Kidney (tissue), 14 donors: Measurements from ENCODE around the gene MMAB. TPM values are rescaled to one million over a fixed set of nuclear protein-coding genes. Genes with fewer than 3 reads are reported as not detected.

Source experiments
- DNase-seq, 5 donors: peaks; one replicate each; pipeline ENCODE4 v3.0.0-alpha.2; 2013 to 2020
- FAIRE-seq: peaks from 2 replicates; lab custom pipeline; 2012; peaks lifted over from hg19 to GRCh38; lab: Jason Lieb, UNC
- H3K27ac ChIP-seq, 2 donors: one replicate each; pipeline ENCODE4 v1.7.0; 2013; ENCODE audit warnings: low read depth in 2 of 2, low read length in 2 of 2, inconsistent platforms in 1 of 2
- H3K27me3 ChIP-seq: one replicate; pipeline ENCODE4 v1.7.1; 2013; ENCODE audit warnings: low read length, inconsistent platforms; ENCODE audit not compliant: control insufficient read depth, insufficient read depth
- H3K36me3 ChIP-seq, 3 donors: one replicate each; pipeline versions ENCODE4 v1.7.0 to v1.7.1; 2013; ENCODE audit warnings: low read length in 3 of 3, control low read depth in 1 of 3, inconsistent platforms in 1 of 3; ENCODE audit not compliant: insufficient read depth in 3 of 3, control insufficient read depth in 2 of 3
- H3K4me1 ChIP-seq, 3 donors: one replicate each; pipeline versions ENCODE4 v1.7.0 to v1.7.1; 2013; ENCODE audit warnings: low read length in 3 of 3, inconsistent platforms in 1 of 3, low read depth in 1 of 3; ENCODE audit not compliant: control insufficient read depth in 2 of 3, insufficient read depth in 2 of 3
- H3K4me3 ChIP-seq, 3 donors: one replicate each; pipeline versions ENCODE4 v1.7.0 to v1.8.1; 2013; ENCODE audit warnings: low read length in 3 of 3, control low read depth in 1 of 3, inconsistent platforms in 1 of 3
- H3K9ac ChIP-seq, 3 donors: one replicate each; pipeline versions ENCODE4 v1.7.0 to v1.7.1; 2013; ENCODE audit warnings: low read length in 3 of 3, control low read depth in 1 of 3, inconsistent platforms in 1 of 3
- H3K9me3 ChIP-seq, 3 donors: one replicate each; pipeline versions ENCODE4 v1.7.0 to v1.7.1; 2013; ENCODE audit warnings: low read length in 3 of 3, control low read depth in 1 of 3, inconsistent platforms in 1 of 3; ENCODE audit not compliant: control insufficient read depth in 2 of 3, insufficient read depth in 1 of 3
- CTCF ChIP-seq: IDR thresholded peaks from 3 replicates; pipeline ENCODE4 v1.5.1; 2012; ENCODE audit warnings: mild to moderate bottlenecking, moderate library complexity, borderline replicate concordance; ENCODE audit not compliant: insufficient read depth; ENCODE audit errors: extremely low read depth
- intact Hi-C: fragments of 100-400 bp; cut with DNase I; formaldehyde crosslinking; loops from one replicate; pipeline ENCODE4 v1.11.1; 2022
- polyA plus RNA-seq: library from polyadenylated mRNA; stranded (reverse); fragments of 350-450 nt; fragmentation: Illumina TruSeq; extraction: RNeasy Lipid Tissue Mini Kit (QIAGEN cat#74804); gene quantifications from one replicate; pipeline ENCODE4 v1.2.3, GENCODE V29; 2014; ENCODE audit warnings: low read depth, low replicate concordance; ENCODE audit not compliant: insufficient read depth
- total RNA-seq: library from RNA; stranded (reverse); fragmentation: NEBNext Ultra II Directional; extraction: Animal tissue kit (Norgen Biotek cat#: 25700); gene quantifications from one replicate; pipeline ENCODE4 v1.2.1, GENCODE V29; 2021
- donor health status: control.
- donor health status: control.
- donor health status: control.
- donor health status: control.
- donor health status: control.
- donor health status: DM: yes; HTN: yes; CAD: no.
- donor health status: Normal renal cell carcinoma (clear cell type).

MMAB gene
- total and polyA plus RNA-seq, 2 donors from 2014 or later = 42.9 to 96.3 TPM

- TF ChIP-seq CTCF = no peak
- H3K9ac ChIP-seq = no peak overlapping the region
- no peak overlapping the region for H3K4me3 ChIP-seq
- H3K27me3 ChIP-seq = no peaks in the 10 kb centered on the region
- peaks cover 0 to 3% (median 2%) of the 10 kb centered on the region in 3 donors for H3K4me1 ChIP-seq
- DNase-seq = no peak
- H3K36me3 ChIP-seq = peaks cover 0 to 30% (median 13%) of the 10 kb centered on the region in 3 donors
- no peak overlapping the region for H3K27ac ChIP-seq
- no peak for FAIRE-seq
- intact Hi-C loops = no loop called here
- no peaks in the 10 kb centered on the region for H3K9me3 ChIP-seq
These were observed 9.7 kb downstream of the MMAB start for GRCh38 chr12:109563291-109564284.

GRCh38 chr12:109562871-109563270, 10.4 kb downstream of the MMAB start:
- peaks cover 0 to 24% (median 6%) of the 10 kb centered on the region in 3 donors for H3K36me3 ChIP-seq
- intact Hi-C loops = no loop called here
- no peak overlapping the region for H3K9ac ChIP-seq
- TF ChIP-seq CTCF = no peak
- FAIRE-seq (no peak), DNase-seq (no peak)
- H3K4me1 ChIP-seq = peaks cover 0 to 3% (median 2%) of the 10 kb centered on the region in 3 donors
- H3K9me3 ChIP-seq = no peaks in the 10 kb centered on the region
- no peak overlapping the region for H3K27ac ChIP-seq
- no peak overlapping the region for H3K4me3 ChIP-seq
- H3K27me3 ChIP-seq = no peaks in the 10 kb centered on the region

- Histone ChIP-seq H3K4me1 (peaks cover 0 to 3% (median 2%) of the 10 kb centered on the region in 3 donors), H3K27ac (no peak overlapping the region), H3K36me3 (peaks cover 0 to 23% (median 6%) of the 10 kb centered on the region in 3 donors), H3K27me3 (no peaks in the 10 kb centered on the region), H3K9ac (no peak overlapping the region), H3K4me3 (no peak overlapping the region), H3K9me3 (no peaks in the 10 kb centered on the region)
- FAIRE-seq (no peak), DNase-seq (no peak)
- TF ChIP-seq CTCF = no peak
- intact Hi-C loops = no loop called here
These were observed 11.6 kb downstream of the MMAB start for GRCh38 chr12:109561711-109562030.
